Measurements from ENCODE around the gene PRR12.
A peak's percentile ranks its signal among the peaks of the same experiment; 100 is the strongest.

Gene PRR12

GRCh38 chr19:49635530-49636232 is 44.7 kb downstream of the PRR12 start:
- CTCF ChIA-PET, result interaction anchor here (0.6 kb wide), 1 partner anchor 45 kb away, joined by 3 read pairs; no protein-coding TSS in a partner anchor
- no peak overlapping the region for H3K4me3 ChIP-seq (ENCODE audit: low read depth, low read length)
- POLR2A ChIA-PET, result interaction anchor here (2.0 kb wide), 1 partner anchor 42 kb away, joined by 8 read pairs; no protein-coding TSS in a partner anchor
- no peak for TF ChIP-seq BCL11B (tag by site-specific recombination; IDR thresholded peaks at IDR 0.05; ENCODE audit: low read depth)
- H3K4me1 ChIP-seq (ENCODE audit: control insufficient read depth, insufficient read depth, low read length), result peaks cover 20% of the 10 kb centered on the region
- no peaks in the 10 kb centered on the region; a peak in 1 of 3 replicates for H3K36me3 ChIP-seq (ENCODE audit: control insufficient read depth in 2 of 2, insufficient read depth in 1 of 2, low read length in 2 of 2)
- no peak overlapping the region for H3K27ac ChIP-seq (ENCODE audit: extremely low read depth, low read depth, low read length)
- H3K9me3 ChIP-seq (ENCODE audit: control insufficient read depth, insufficient read depth, low read depth, low read length), result no peaks in the 10 kb centered on the region

GRCh38 chr19:49636233-49636932 is 45.4 kb downstream of the PRR12 start:
- H3K4me1 ChIP-seq (ENCODE audit: control insufficient read depth, insufficient read depth, low read length), result peaks cover 23% of the 10 kb centered on the region
- no peaks in the 10 kb centered on the region for H3K9me3 ChIP-seq (ENCODE audit: control insufficient read depth, insufficient read depth, low read depth, low read length)
- no peak overlapping the region for H3K4me3 ChIP-seq (ENCODE audit: low read depth, low read length)
- no peaks in the 10 kb centered on the region; a peak in 1 of 3 replicates for H3K36me3 ChIP-seq (ENCODE audit: control insufficient read depth in 2 of 2, insufficient read depth in 1 of 2, low read length in 2 of 2)
- POLR2A ChIA-PET, result interaction anchor here (2.0 kb wide), 1 partner anchor 43 kb away, joined by 8 read pairs; no protein-coding TSS in a partner anchor
- TF ChIP-seq BCL11A (tag by site-specific recombination; IDR thresholded peaks at IDR 0.05; ENCODE audit: low read depth) (no peak), ZNF221 (tag by site-specific recombination; IDR thresholded peaks at IDR 0.05; ENCODE audit: borderline replicate concordance) (no peak), PRDM10 (tag by site-specific recombination; IDR thresholded peaks at IDR 0.05) (no peak), ZNF426 (tag by site-specific recombination; IDR thresholded peaks at IDR 0.05) (no peak), ZNF48 (tag by site-specific recombination; IDR thresholded peaks at IDR 0.05) (no peak), ZNF19 (tag by site-specific recombination; IDR thresholded peaks at IDR 0.05; ENCODE audit: low read depth) (no peak), ZBTB10 (tag by site-specific recombination; IDR thresholded peaks at IDR 0.05) (peak; percentile 42; the same call in 1 of the 2 replicates), ZNF23 (tag by site-specific recombination; IDR thresholded peaks at IDR 0.05; ENCODE audit: borderline replicate concordance) (no peak), ZNF600 (tag by site-specific recombination; IDR thresholded peaks at IDR 0.05) (0 out of 2 replicates have a peak, but pooled peaks have one; percentile 17), ZBTB11 (tag by site-specific recombination; conservative IDR thresholded peaks at IDR 0.05; ENCODE audit: low read depth) (no peak), ZBTB6 (tag by site-specific recombination; IDR thresholded peaks at IDR 0.05) (no peak)
- CTCF ChIA-PET, result no interaction called here
- no peak overlapping the region for H3K27ac ChIP-seq (ENCODE audit: extremely low read depth, low read depth, low read length)

Data from HEK293 (cell line).